ACC112 (cell line): ENCODE data around the gene JAKMIP2.

ENCODE experiments used
- H2AFZ ChIP-seq: fragments of 200-600 bp; sonication (generic); one replicate; pipeline ENCODE4 v1.6.0; 2017; ENCODE audit warnings: antibody characterized with exemption, low read length; ENCODE audit not compliant: unreplicated experiment
- H3K27ac ChIP-seq: fragments of 200-600 bp; sonication (generic); 2 replicates; pipeline ENCODE4 v1.5.1; 2014; ENCODE audit warnings: low read depth, mild to moderate bottlenecking, antibody characterized with exemption, low read length, moderate library complexity
- H3K27me3 ChIP-seq: fragments of 200-600 bp; sonication (generic); 2 replicates; pipeline ENCODE4 v1.6.1; 2014; ENCODE audit warnings: mild to moderate bottlenecking, antibody characterized with exemption, low read length, moderate library complexity, mixed read lengths; ENCODE audit not compliant: insufficient read depth
- H3K36me3 ChIP-seq: fragments of 200-600 bp; sonication (generic); 2 replicates; pipeline ENCODE4 v1.6.1; 2016; ENCODE audit warnings: mild to moderate bottlenecking, antibody characterized with exemption, low read length, moderate library complexity, mixed read lengths; ENCODE audit not compliant: insufficient read depth
- H3K4me1 ChIP-seq: fragments of 200-600 bp; sonication (generic); one replicate; pipeline ENCODE4 v1.6.1; 2016; ENCODE audit warnings: low read length, mixed read lengths; ENCODE audit not compliant: insufficient read depth, unreplicated experiment, control insufficient read depth
- H3K4me3 ChIP-seq: fragments of 200-600 bp; sonication (generic); 2 replicates; pipeline ENCODE4 v1.5.1; 2014; ENCODE audit warnings: mild to moderate bottlenecking, low read depth, low read length
- H3K79me2 ChIP-seq: fragments of 200-600 bp; sonication (generic); one replicate; pipeline ENCODE4 v1.6.0; 2016; ENCODE audit warnings: low read length; ENCODE audit not compliant: control insufficient read depth, unreplicated experiment, insufficient read depth

The JAKMIP2 gene

DNA sequence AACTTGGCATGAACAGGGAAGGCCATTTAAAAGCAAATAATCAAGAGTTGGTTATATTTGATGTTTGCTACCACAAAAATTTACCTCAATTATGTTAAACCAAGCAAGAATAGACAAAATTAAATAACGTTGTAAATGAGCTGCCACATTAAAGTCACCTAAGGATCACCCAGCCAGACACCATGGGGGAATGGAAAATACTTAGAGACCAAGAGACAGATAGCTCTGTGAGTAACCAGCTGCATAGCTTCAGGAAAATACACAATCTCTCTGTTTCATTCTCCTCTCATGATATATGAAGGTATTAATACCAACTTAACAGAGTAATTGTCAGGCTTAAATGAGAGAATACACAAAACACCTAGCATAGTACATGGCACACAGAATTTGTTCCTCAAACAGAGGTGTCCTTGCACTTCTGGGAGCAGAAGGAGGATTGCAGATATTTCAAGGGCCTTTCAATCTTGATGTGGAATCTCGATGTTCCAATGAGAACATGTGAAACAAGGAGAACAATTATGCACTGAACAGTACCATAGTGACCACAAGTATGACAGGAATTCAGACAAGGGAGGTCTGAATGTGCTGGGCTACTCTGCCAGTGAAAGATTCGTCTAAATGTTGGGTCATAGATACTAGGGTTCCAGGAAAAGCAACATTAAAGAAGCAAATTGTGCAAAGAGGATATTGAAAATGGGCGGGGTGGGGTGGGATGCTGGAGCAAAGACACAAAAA lies 18.6 kb downstream of the JAKMIP2 start:
- Histone ChIP-seq H3K27ac (no peak overlapping the region), H3K4me3 (no peak overlapping the region; the same call in 1 of the 2 replicates), H3K36me3 (no peaks in the 10 kb centered on the region), H2AFZ (no peak overlapping the region), H3K4me1 (no peaks in the 10 kb centered on the region), H3K79me2 (no peaks in the 10 kb centered on the region), H3K27me3 (peaks cover 4% of the 10 kb centered on the region; the same call in 1 of the 2 replicates)

DNA sequence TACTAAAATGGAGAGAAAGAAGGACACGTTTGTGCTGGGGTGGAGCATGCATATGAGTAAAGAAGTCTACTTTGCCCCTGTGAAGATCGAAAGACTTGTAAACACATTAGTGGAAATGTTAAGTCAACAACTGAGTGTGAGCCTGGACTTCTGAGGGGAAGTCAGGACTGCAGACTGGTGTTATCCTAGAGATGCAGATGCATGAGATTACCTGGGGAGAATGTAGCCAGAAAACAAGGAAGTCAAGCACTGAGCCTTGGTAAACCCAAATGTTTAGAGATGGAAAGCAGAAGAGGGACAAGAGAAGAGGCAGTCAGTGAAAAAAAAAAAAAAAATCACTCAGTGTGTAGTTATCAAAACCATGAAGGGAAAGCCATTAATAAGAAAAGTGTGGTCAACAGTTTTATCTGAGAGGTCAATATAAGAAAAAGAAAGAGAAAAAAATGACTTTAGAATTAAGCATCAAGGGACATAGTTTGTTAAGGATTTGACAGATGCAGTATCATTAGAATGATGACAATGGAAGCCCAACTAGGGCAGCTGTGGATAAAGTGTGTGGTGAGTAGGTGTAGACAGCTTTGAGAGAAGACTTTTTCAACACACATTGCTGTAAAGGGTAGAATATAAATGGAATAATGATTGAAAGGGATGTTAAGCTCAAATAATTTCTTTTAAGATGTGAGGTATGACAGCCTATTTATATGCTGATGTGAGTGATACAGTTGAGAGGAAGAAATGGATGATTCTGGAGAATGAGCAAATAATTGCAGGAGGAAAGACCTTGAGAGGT lies 22.2 kb downstream of the JAKMIP2 start:
- no peak overlapping the region for H2AFZ ChIP-seq
- peaks cover 8% of the 10 kb centered on the region; the same call in 1 of the 2 replicates for H3K27me3 ChIP-seq
- no peaks in the 10 kb centered on the region for H3K4me1 ChIP-seq
- no peak overlapping the region for H3K4me3 ChIP-seq
- no peaks in the 10 kb centered on the region for H3K79me2 ChIP-seq
- H3K36me3 ChIP-seq: no peaks in the 10 kb centered on the region
- no peak overlapping the region for H3K27ac ChIP-seq

DNA sequence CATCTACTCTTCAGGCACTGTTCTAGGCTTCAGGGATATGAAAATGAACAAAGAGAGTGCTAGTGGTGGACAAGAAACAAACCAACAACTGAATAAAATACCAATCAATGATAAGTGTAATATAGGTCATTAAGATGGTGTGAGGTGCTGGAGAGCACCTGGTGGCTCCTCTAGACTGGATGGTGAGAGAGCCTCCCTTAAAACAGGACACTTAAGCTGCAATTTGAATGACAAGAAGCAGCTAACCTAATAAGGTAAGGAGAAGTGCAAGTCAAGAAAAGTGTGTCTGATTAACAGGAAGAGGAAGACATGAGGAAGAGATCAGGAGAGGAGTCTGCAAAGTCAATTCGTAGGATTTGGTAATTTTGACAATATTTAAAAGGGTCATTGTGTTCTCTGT lies 23.1 kb downstream of the JAKMIP2 start:
- peaks cover 8% of the 10 kb centered on the region; the same call in 1 of the 2 replicates for H3K27me3 ChIP-seq
- H2AFZ ChIP-seq: no peak overlapping the region
- H3K36me3 ChIP-seq: no peaks in the 10 kb centered on the region
- H3K79me2 ChIP-seq: no peaks in the 10 kb centered on the region
- no peaks in the 10 kb centered on the region for H3K4me1 ChIP-seq
- no peak overlapping the region for H3K4me3 ChIP-seq
- H3K27ac ChIP-seq: no peak overlapping the region

DNA sequence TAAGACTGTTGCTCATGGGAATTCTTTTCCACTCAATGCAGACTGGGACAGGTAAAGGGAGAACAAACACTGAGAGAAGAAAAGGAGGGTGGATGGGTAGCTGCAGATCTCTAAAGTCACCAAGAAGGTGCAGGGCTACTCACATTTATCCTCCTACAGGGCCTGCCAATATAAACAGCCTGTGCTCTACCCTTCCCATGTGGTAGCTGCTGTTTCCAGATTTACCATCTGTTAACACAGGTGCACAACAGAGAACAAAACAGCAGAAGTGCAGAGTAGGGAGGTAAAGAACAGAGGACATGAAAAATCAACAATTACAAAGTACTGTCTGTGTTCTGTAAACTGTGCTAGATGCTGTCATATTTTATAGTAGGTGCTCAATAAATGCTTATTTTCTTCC lies 26.0 kb downstream of the JAKMIP2 start:
- Histone ChIP-seq H3K4me1 (no peaks in the 10 kb centered on the region), H2AFZ (no peak overlapping the region), H3K4me3 (no peak overlapping the region), H3K27me3 (peaks cover 8% of the 10 kb centered on the region; the same call in 1 of the 2 replicates), H3K27ac (no peak overlapping the region), H3K36me3 (no peaks in the 10 kb centered on the region), H3K79me2 (no peaks in the 10 kb centered on the region)

DNA sequence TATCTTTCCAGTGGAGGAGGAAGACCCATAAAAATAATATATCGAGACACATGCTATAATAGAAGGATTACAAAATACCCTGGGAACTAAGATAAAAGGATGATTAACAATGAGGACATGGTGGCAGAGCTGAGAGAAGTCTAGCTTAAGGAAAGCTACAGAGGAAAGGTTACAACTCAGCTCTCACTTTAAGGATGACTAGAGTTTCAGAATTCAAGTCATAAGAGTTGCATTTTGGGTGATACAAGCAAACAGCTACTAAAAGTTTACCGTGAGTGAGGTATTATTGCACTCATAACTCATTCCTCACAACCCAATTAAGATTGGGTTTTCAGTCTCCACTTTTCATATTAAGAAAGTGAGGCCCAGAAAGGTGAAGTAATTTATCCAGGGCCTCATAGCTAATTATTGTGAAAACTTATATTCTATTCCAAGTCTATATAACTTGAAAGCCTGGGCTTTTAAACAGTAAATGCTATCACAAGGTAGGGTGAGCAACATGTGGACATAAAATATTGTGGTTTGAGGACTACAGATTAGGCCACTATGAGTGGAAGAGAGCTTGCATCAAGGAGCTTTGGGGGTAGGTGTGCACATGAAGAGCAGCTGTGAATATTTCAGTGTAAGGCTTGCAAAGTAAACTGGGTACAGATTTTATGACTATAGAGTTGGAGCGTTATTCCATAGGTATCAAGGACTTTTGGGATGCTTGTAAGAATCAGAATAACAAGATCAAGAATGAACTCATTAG lies 28.0 kb downstream of the JAKMIP2 start:
- H3K27me3 ChIP-seq: peaks cover 8% of the 10 kb centered on the region; the same call in 1 of the 2 replicates
- H3K79me2 ChIP-seq: no peaks in the 10 kb centered on the region
- no peaks in the 10 kb centered on the region for H3K4me1 ChIP-seq
- H3K36me3 ChIP-seq: no peaks in the 10 kb centered on the region
- H3K4me3 ChIP-seq: no peak overlapping the region
- H2AFZ ChIP-seq: no peak overlapping the region
- H3K27ac ChIP-seq: no peak overlapping the region

DNA sequence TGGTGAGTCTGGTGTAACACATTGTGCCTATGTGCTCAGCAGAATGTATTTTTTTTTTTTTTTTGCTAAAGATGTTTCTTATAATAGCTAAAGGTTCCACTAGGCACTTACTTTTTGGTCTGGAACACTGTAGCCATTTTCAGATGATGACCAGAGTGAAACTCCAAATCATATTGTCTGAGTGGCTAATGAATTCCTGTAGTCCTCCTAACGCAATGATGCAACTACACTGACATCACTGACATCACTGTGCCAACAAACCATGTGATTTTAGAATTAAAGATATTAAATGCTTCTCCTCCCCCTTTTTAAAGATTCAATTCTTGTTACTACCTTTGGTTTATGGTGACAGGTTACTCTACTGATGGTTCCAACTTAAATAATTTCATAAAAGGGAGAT lies 28.8 kb downstream of the JAKMIP2 start:
- H3K27ac ChIP-seq: no peak overlapping the region
- 0 out of 2 replicates have a peak, but pooled peaks cover 5% of the 10 kb centered on the region for H3K27me3 ChIP-seq
- no peaks in the 10 kb centered on the region for H3K36me3 ChIP-seq
- H3K4me3 ChIP-seq: no peak overlapping the region
- no peaks in the 10 kb centered on the region for H3K4me1 ChIP-seq
- H3K79me2 ChIP-seq: no peaks in the 10 kb centered on the region
- no peak overlapping the region for H2AFZ ChIP-seq

DNA sequence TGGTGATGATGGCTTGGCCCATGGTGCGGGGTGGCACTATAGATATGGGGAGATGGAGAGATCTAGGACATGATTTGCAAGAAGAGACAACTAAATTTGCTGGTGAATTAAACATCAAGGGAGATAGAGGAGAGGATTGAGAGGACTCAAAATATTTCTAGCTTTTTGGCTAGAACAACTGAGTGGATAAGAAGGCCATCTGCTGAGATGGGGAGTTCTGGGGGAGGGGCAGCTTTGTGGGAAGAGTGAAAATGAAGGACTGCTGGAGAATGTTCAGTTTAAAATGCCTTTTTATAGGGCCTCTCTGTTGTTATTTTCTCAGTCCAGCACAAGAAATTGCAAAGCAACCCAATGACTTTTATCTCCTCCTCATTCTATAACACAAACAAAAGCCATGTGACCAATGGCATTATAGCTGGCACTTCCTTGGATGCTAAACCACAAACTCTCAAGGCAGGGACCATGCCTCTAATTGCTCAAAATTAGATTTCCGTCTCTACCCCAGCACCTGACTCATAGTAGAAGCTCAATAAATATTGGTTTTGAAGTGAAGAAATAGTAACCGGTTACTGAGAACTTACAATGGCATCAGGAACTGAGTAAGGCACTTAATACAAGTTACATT lies 29.8 kb downstream of the JAKMIP2 start:
- Histone ChIP-seq H3K4me3 (no peak overlapping the region), H3K27me3 (0 out of 2 replicates have a peak, but pooled peaks cover 5% of the 10 kb centered on the region), H3K27ac (no peak overlapping the region), H3K79me2 (no peaks in the 10 kb centered on the region), H3K4me1 (no peaks in the 10 kb centered on the region), H3K36me3 (no peaks in the 10 kb centered on the region), H2AFZ (no peak overlapping the region)

DNA sequence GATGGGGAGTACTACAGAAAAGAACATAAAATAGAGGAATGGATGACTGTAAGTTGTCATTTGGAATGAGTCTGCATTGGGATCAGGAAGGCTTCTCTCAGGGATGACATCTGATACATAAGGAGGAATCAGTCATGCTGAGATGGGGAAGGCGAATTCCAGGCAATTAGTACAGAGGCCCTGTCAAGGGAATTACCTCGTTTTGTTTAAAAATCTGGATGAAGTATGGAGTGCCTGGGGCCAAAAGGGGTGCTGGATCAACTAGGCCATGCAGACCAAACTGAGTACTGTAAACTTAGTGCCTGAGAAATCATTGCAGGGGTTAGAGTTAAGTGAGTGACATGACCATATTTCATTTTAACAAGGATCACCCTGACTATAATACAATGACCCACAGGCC lies 30.5 kb downstream of the JAKMIP2 start:
- Histone ChIP-seq H3K4me3 (no peak overlapping the region), H3K79me2 (no peaks in the 10 kb centered on the region), H3K4me1 (no peaks in the 10 kb centered on the region), H3K27me3 (0 out of 2 replicates have a peak, but pooled peaks cover 5% of the 10 kb centered on the region), H2AFZ (no peak overlapping the region), H3K36me3 (no peaks in the 10 kb centered on the region), H3K27ac (no peak overlapping the region)

DNA sequence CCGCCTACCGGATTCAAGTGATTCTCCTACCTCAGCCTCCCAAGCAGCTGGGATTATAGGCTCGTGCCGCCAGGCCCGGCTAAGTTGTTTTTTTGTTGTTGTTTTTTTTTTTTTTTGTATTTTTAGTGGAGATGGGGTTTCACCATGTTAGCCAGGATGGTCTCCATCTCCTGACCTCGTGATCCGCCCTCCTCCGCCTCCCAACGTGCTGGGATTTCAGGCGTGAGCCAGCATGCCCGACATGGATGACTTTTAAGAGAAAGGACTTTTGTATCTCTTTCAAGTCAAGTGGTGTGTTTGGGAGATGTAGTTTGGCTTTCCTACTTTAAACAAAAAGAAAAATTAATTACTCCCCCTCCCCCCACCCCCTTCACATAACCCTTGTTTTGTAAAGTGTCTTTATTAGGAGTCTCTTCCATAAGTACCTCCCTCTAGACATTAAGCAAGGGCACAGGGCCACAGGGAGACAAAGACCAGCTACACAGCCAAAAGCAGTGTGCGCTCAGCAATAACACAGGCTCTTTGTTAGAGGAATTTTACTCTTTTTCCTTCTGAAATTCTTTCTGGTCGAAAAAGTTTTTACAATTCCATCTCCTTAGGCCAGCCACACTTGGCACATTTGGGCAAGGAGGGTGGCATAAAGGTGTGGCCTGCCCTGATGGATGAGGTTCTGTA lies 31.2 kb downstream of the JAKMIP2 start:
- Histone ChIP-seq H3K79me2 (no peaks in the 10 kb centered on the region), H2AFZ (no peak overlapping the region), H3K4me3 (no peak overlapping the region), H3K27me3 (no peaks in the 10 kb centered on the region), H3K27ac (no peak overlapping the region), H3K36me3 (no peaks in the 10 kb centered on the region), H3K4me1 (no peaks in the 10 kb centered on the region)

DNA sequence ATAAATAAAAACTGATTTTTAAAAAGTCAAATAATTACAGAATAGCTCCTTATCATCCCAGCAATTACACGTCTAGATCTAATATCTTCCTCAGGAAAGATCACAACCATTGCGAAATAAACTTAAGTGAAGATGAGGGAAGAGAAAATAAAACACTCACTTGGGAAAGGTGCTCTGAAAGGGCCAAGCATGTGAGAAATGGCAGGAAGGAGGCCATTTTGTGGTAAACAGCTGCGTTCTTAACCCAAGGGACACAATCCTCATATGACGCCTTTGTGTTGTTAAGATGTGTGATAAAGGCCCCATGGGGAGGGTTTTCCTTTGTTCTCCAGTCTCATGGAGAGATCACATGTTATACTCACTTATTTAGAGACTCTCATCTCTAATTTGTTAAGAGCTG lies 32.5 kb downstream of the JAKMIP2 start:
- Histone ChIP-seq H3K4me3 (no peak overlapping the region), H3K79me2 (no peaks in the 10 kb centered on the region), H3K27ac (no peak overlapping the region), H3K27me3 (no peaks in the 10 kb centered on the region), H2AFZ (no peak overlapping the region), H3K36me3 (no peaks in the 10 kb centered on the region), H3K4me1 (no peaks in the 10 kb centered on the region)
